HL-60 (cell line): ENCODE measurements around the gene KCNK17.

Source experiments
- DNase-seq, 2 experiments: peaks; one replicate each; pipeline ENCODE4 v3.0.0-alpha.2; 2010 to 2020; ENCODE audit warnings: low read depth in 1 of 2, low spot score in 1 of 2
- H3K27ac ChIP-seq: fragments of 250-450 bp; sonication (Bioruptor Pico); replicated peaks from 2 replicates; pipeline ENCODE4 v1.5.1; 2020; ENCODE audit warnings: mild to moderate bottlenecking, moderate library complexity
- H3K27me3 ChIP-seq: fragments of 250-450 bp; sonication (Bioruptor Pico); 2 replicates; pipeline ENCODE4 v1.5.1; 2021; ENCODE audit warnings: mild to moderate bottlenecking, moderate library complexity; ENCODE audit not compliant: insufficient read depth, poor library complexity, severe bottlenecking
- H3K4me3 ChIP-seq: replicated peaks from 2 replicates; pipeline ENCODE4 v1.5.1; 2011; ENCODE audit warnings: mild to moderate bottlenecking, control low read depth, low read length; ENCODE audit not compliant: insufficient read depth
- GABPA ChIP-seq: IDR thresholded peaks from 2 replicates; pipeline ENCODE4 v1.6.1; 2012; ENCODE audit warnings: low read depth
- POLR2AphosphoS5 ChIP-seq: IDR thresholded peaks from 2 replicates; pipeline ENCODE4 v1.6.1; 2012; ENCODE audit warnings: low read depth
- SPI1 ChIP-seq: IDR thresholded peaks from 2 replicates; pipeline ENCODE4 v1.6.1; 2012; ENCODE audit warnings: low read depth, mild to moderate bottlenecking, borderline replicate concordance
- TF ChIP-seq, protein P1 (sequence below): IDR thresholded peaks from 2 replicates; pipeline ENCODE4 v1.6.1; 2012; ENCODE audit warnings: low read depth; ENCODE audit not compliant: insufficient replicate concordance
- TF ChIP-seq, protein P2 (sequence below): IDR thresholded peaks from one replicate; pipeline ENCODE4 v1.5.1; 2011; ENCODE audit warnings: low read length, control low read depth, inconsistent platforms; ENCODE audit not compliant: insufficient read depth

The KCNK17 gene

GRCh38 chr6:39339868-39340550, 25.8 kb upstream of the KCNK17 start:
- H3K27me3 ChIP-seq, result no peaks in the 10 kb centered on the region
- no peak overlapping the region for H3K4me3 ChIP-seq
- no peak for TF ChIP-seq POLR2AphosphoS5
- TF ChIP-seq, protein P1, sequence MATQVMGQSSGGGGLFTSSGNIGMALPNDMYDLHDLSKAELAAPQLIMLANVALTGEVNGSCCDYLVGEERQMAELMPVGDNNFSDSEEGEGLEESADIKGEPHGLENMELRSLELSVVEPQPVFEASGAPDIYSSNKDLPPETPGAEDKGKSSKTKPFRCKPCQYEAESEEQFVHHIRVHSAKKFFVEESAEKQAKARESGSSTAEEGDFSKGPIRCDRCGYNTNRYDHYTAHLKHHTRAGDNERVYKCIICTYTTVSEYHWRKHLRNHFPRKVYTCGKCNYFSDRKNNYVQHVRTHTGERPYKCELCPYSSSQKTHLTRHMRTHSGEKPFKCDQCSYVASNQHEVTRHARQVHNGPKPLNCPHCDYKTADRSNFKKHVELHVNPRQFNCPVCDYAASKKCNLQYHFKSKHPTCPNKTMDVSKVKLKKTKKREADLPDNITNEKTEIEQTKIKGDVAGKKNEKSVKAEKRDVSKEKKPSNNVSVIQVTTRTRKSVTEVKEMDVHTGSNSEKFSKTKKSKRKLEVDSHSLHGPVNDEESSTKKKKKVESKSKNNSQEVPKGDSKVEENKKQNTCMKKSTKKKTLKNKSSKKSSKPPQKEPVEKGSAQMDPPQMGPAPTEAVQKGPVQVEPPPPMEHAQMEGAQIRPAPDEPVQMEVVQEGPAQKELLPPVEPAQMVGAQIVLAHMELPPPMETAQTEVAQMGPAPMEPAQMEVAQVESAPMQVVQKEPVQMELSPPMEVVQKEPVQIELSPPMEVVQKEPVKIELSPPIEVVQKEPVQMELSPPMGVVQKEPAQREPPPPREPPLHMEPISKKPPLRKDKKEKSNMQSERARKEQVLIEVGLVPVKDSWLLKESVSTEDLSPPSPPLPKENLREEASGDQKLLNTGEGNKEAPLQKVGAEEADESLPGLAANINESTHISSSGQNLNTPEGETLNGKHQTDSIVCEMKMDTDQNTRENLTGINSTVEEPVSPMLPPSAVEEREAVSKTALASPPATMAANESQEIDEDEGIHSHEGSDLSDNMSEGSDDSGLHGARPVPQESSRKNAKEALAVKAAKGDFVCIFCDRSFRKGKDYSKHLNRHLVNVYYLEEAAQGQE, result no peak
- TF ChIP-seq, protein P2, sequence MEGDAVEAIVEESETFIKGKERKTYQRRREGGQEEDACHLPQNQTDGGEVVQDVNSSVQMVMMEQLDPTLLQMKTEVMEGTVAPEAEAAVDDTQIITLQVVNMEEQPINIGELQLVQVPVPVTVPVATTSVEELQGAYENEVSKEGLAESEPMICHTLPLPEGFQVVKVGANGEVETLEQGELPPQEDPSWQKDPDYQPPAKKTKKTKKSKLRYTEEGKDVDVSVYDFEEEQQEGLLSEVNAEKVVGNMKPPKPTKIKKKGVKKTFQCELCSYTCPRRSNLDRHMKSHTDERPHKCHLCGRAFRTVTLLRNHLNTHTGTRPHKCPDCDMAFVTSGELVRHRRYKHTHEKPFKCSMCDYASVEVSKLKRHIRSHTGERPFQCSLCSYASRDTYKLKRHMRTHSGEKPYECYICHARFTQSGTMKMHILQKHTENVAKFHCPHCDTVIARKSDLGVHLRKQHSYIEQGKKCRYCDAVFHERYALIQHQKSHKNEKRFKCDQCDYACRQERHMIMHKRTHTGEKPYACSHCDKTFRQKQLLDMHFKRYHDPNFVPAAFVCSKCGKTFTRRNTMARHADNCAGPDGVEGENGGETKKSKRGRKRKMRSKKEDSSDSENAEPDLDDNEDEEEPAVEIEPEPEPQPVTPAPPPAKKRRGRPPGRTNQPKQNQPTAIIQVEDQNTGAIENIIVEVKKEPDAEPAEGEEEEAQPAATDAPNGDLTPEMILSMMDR, result no peak
- no peak for TF ChIP-seq GABPA
- TF ChIP-seq SPI1, result no peak
- DNase-seq, result peak in 1 of 2 experiments; percentile 20
- H3K27ac ChIP-seq, result no peak overlapping the region

- no peaks in the 10 kb centered on the region for H3K27me3 ChIP-seq
- no peak overlapping the region for H3K27ac ChIP-seq
- TF ChIP-seq, protein P2, result no peak
- TF ChIP-seq GABPA (no peak), SPI1 (no peak), POLR2AphosphoS5 (no peak)
- TF ChIP-seq, protein P1, result no peak
- DNase-seq, result no peak
- H3K4me3 ChIP-seq, result no peak overlapping the region
Measured at GRCh38 chr6:39339096-39339867, 25.1 kb upstream of the KCNK17 start.

DNA sequence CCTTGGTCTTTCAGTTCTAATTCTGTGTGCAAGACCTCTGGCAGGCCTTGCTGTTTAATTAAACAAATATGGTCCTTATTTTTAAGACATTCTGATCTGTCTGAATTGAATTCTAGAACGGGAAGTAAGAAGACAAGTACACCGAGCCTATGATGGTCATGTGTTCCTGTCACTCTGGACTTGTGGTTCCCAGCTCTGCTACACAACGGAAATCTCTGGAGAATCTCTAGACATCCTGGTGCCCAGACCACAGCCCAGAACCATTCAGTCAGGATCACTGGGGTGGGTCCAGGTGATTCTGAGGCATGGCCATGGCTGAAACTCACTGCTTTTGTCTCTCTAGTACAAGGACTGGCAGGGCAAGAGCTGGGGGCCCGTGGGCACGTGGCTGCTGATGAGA, 24.2 kb upstream of the KCNK17 start:
- no peak overlapping the region for H3K4me3 ChIP-seq
- TF ChIP-seq, protein P1, result no peak
- TF ChIP-seq GABPA (no peak), SPI1 (no peak), POLR2AphosphoS5 (no peak)
- TF ChIP-seq, protein P2, result no peak
- H3K27ac ChIP-seq, result no peak overlapping the region
- DNase-seq, result no peak
- no peaks in the 10 kb centered on the region for H3K27me3 ChIP-seq
